Thoracic aorta (tissue), 2 donors: ENCODE data around the gene ZBTB45. TPM values are rescaled to one million over a fixed set of nuclear protein-coding genes. Genes with fewer than 3 reads are reported as not detected.
A peak's percentile ranks its signal among the peaks of the same experiment; 100 is the strongest.
"Not testable (repeated sequence)": the region's sequence is repeated elsewhere in the genome, so short reads cannot be mapped to it uniquely, and the experiment has no call there.

Experiments
- ATAC-seq: fragments of 150-250 bp; one replicate; pipeline ENCODE4 v1.8.0; 2017; ENCODE audit warnings: low read depth; ENCODE audit not compliant: insufficient number of reproducible peaks, low FRiP score
- DNase-seq: peaks from one replicate; pipeline ENCODE4 v3.0.0-alpha.2; 2020; ENCODE audit warnings: low spot score
- H3K27ac ChIP-seq, 2 donors: fragments of 200-600 bp; sonication (generic); 1 replicate in 1 of 2; 2 replicates in 1 of 2; pipeline ENCODE4 v1.5.1; 2016; ENCODE audit warnings: mild to moderate bottlenecking in 2 of 2, moderate library complexity in 2 of 2
- H3K27me3 ChIP-seq: fragments of 200-600 bp; sonication (generic); replicated peaks from 2 replicates; pipeline ENCODE4 v1.6.0; 2016; ENCODE audit warnings: mild to moderate bottlenecking; ENCODE audit not compliant: insufficient read depth
- H3K36me3 ChIP-seq: fragments of 200-600 bp; sonication (generic); one replicate; pipeline ENCODE4 v1.5.1; 2016
- H3K4me1 ChIP-seq, 2 donors: fragments of 200-600 bp; sonication (generic); 1 replicate in 1 of 2; 2 replicates in 1 of 2; pipeline versions ENCODE4 v1.5.1 to v1.6.0; 2016; ENCODE audit warnings: low read depth in 2 of 2, mild to moderate bottlenecking in 1 of 2; ENCODE audit not compliant: control insufficient read depth in 1 of 2
- H3K4me3 ChIP-seq: fragments of 200-600 bp; sonication (generic); 2 replicates; pipeline ENCODE4 v1.5.1; 2016; ENCODE audit warnings: mild to moderate bottlenecking
- H3K9me3 ChIP-seq: fragments of 200-600 bp; sonication (generic); 2 replicates; pipeline ENCODE4 v1.5.1; 2016
- total RNA-seq, 2 donors: library from RNA; depleted of rRNA; stranded (reverse); fragments of >200 nt; gene quantifications; one replicate each; pipeline versions ENCODE4 v1.1.0 to v1.2.3, GENCODE V29; 2016
- TF ChIP-seq, protein P1 (sequence below): fragments of 200-600 bp; sonication (generic); IDR thresholded peaks from one replicate; pipeline ENCODE4 v1.5.1; 2019; ENCODE audit warnings: antibody characterized with exemption

Gene ZBTB45
- total RNA-seq, 2 donors from 2014 or later = 10.4 to 10.9 TPM

DNA sequence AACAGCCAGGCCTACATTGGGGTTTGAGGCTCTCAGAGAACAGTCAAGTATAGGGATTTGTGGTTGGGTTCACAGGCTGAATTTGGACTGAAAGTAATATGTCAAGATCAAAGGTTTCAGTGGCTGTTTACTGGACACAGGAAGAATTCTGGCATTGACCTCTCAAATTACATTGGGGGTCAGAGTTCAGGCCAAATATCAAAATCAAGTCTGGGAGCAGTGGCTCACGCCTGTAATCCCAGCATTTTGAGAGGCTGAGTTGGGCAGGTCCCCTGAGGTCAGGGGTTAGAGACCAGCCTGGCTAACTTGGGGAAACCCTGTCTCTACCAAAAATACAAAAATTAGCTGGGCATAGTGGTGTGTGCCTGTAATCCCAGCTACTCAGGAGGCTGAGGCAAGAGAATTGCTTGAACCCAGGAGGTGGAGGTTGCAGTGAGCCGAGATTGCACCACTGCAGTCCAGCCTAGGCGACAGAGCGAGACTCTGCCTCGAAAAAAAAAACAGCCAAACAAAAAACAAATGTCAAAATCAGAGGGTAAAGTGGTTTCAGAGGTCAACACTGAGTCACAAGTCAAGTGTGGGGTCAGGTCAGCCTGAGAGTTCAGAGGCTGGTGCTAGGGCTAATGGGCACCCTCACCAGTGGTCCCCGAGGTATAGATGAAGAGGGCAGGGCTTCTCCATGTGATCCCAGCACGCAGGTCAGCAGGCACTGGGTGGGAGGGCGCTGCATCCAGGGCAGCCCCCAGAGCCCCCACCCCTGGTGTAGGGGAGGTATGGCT is 9.3 kb downstream of the ZBTB45 start:
- no peaks in the 10 kb centered on the region for H3K36me3 ChIP-seq
- H3K4me3 ChIP-seq = no peak overlapping the region
- DNase-seq = no peak
- TF ChIP-seq, protein P1, sequence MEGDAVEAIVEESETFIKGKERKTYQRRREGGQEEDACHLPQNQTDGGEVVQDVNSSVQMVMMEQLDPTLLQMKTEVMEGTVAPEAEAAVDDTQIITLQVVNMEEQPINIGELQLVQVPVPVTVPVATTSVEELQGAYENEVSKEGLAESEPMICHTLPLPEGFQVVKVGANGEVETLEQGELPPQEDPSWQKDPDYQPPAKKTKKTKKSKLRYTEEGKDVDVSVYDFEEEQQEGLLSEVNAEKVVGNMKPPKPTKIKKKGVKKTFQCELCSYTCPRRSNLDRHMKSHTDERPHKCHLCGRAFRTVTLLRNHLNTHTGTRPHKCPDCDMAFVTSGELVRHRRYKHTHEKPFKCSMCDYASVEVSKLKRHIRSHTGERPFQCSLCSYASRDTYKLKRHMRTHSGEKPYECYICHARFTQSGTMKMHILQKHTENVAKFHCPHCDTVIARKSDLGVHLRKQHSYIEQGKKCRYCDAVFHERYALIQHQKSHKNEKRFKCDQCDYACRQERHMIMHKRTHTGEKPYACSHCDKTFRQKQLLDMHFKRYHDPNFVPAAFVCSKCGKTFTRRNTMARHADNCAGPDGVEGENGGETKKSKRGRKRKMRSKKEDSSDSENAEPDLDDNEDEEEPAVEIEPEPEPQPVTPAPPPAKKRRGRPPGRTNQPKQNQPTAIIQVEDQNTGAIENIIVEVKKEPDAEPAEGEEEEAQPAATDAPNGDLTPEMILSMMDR = no peak
- no peak overlapping the region for H3K27ac ChIP-seq
- no peak for ATAC-seq
- H3K4me1 ChIP-seq = peaks cover 0 to 10% of the 10 kb centered on the region in 2 donors
- H3K27me3 ChIP-seq = no peaks in the 10 kb centered on the region
- H3K9me3 ChIP-seq = no peaks in the 10 kb centered on the region

DNA sequence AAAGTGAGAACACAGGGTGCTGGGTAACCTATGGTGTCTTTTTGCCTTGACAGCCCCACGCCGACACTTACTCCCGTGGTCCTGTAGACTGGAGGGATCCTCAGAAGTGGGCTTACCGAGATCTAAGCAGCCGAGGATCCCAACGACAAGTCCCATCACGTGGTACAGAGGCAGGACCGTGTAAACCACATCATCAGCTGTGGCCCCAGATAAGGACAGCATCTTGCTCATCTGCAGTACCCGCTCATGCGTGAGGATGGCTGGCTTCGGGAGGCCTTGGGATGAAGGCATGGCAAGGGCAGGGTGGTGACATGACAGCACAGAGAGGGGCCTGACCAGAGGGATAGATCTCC is 9.9 kb downstream of the ZBTB45 start:
- no peak for ATAC-seq
- H3K36me3 ChIP-seq = no peaks in the 10 kb centered on the region
- TF ChIP-seq, protein P1 = no peak

DNA sequence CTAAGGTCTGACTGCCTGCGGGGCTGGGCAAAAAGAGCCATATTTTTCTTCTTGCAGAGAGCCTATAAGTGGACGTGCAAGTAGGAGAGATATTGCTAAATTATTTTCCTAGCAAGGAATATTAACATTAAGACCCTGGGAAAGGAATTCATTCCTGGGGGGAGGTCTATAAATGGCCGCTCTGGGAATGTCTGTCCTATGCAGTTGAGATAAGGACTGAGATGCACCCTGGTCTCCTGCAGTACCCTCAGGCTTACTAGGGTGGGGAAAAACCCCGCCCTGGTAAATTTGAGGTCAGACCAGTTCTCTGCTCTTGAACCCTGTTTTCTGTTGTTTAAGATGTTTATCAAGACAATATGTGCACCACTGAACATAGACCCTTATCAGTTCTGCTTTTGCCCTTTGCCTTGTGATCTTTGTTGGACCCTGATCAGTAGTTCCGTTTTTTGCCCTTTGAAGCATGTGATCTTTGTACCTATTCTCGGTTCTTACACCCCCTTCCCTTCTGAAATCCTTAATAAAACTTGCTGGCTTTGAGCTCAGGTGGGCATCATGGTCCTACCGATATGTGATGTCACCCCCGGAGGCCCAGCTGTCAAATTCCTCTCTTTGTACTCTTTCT is 11.9 kb downstream of the ZBTB45 start:
- not testable (repeated sequence) for H3K27ac ChIP-seq, H3K4me3 ChIP-seq

More for the DNA sequence above, 9.9 kb downstream of the ZBTB45 start:
- DNase-seq = no peak
- no peak overlapping the region for H3K27ac ChIP-seq
- no peaks in the 10 kb centered on the region for H3K27me3 ChIP-seq
- H3K4me3 ChIP-seq = no peak overlapping the region
- H3K4me1 ChIP-seq = peaks cover 0 to 9% of the 10 kb centered on the region in 2 donors
- H3K9me3 ChIP-seq = no peaks in the 10 kb centered on the region

DNA sequence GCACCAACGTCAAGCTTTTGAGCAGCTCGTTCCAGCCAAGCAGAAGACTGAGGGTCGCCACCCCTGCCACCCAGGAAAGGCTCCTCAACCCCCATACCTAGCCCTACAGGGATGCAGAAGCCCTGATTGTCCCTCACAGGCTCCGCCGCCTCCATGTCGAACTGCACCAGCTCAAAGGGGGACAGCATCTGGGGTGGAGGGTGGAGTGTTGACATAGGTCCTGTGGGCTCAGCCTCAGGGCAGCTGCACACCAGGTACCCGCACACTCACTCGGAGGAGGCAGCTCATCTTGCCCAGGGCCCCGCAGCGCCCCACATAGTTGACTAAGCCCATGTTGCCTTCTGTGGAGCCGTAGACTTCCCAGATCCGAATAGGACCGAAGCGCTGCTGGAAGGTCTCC is 19.4 kb downstream of the ZBTB45 start:
- no peak for DNase-seq
- ATAC-seq = no peak
- Histone ChIP-seq H3K4me1 (peaks cover 3 to 29% of the 10 kb centered on the region in 2 donors), H3K27me3 (no peaks in the 10 kb centered on the region), H3K27ac (no peak overlapping the region), H3K9me3 (no peaks in the 10 kb centered on the region), H3K4me3 (no peak overlapping the region), H3K36me3 (no peaks in the 10 kb centered on the region)
- TF ChIP-seq, protein P1 = no peak

More for the DNA sequence above, 11.9 kb downstream of the ZBTB45 start:
- not testable (repeated sequence) for H3K9me3 ChIP-seq, H3K4me1 ChIP-seq, H3K27me3 ChIP-seq, ATAC-seq, DNase-seq, H3K36me3 ChIP-seq

DNA sequence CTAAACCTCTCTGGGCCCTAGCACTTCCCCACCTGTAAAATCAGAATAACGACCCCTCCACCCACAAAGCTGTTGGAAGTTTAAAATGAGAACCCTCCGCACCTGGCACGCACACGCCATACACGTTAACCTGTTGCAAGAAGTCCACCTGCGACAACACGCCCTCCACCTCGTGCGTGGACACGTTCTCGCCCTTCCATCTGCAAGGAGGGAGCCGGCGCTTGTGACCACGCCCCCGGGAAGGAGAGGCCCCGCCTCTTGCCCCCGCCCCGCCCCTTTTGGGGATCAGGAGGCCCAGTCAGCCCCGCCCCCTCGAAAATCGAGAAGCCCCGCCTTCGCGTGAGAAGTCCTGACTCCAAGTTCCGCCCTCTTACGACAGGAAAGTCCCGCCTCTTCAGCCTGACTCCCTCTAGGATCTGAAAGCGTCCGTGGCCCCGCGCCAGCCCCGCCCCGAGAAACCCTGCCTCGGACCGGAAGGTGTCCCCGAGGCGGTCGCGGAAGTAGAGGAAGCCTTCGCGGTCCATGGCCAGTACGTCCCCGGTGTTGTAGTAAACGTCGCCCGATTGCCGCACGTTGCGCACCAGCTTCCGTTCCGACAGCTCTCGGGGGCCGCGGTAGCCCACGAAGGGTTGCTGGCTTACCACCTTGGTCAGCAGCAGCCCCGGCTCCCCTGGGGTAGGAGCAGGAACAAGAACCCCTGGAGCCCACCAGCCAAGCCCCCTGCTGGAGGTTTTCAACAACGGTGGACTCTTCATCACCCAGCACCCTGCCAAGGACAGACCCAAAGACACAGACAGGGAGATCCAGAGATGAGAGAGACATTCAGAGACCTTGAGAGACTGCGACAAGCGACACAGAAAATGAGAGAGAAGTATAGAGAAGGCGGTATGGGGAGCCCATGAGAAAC is 20.3 kb downstream of the ZBTB45 start:
- H3K27me3 ChIP-seq = no peaks in the 10 kb centered on the region
- DNase-seq (peak; percentile 99), ATAC-seq (peak; percentile 99)
- H3K9me3 ChIP-seq = no peaks in the 10 kb centered on the region
- peaks cover 3 to 29% of the 10 kb centered on the region in 2 donors for H3K4me1 ChIP-seq
- peak overlapping the region; percentile 82 for H3K4me3 ChIP-seq
- no peaks in the 10 kb centered on the region for H3K36me3 ChIP-seq
- TF ChIP-seq, protein P1 = peak; percentile 13
- peak overlapping the region; percentile 67 to 68 for H3K27ac ChIP-seq
